Astrocyte (in vitro differentiated cells and primary cell): Measurements from ENCODE around the gene AK5.

ENCODE experiments used
- EZH2 ChIP-seq: IDR thresholded peaks from 2 replicates; pipeline ENCODE4 v1.6.1; 2012; ENCODE audit warnings: mild to moderate bottlenecking, low read length, inconsistent platforms; ENCODE audit not compliant: insufficient read depth
- TF ChIP-seq, protein P1 (sequence below): IDR thresholded peaks from 2 replicates; pipeline ENCODE4 v1.5.1; 2011; ENCODE audit warnings: low read depth, mild to moderate bottlenecking, inconsistent platforms, low read length, moderate library complexity; ENCODE audit not compliant: insufficient read depth

DNA sequence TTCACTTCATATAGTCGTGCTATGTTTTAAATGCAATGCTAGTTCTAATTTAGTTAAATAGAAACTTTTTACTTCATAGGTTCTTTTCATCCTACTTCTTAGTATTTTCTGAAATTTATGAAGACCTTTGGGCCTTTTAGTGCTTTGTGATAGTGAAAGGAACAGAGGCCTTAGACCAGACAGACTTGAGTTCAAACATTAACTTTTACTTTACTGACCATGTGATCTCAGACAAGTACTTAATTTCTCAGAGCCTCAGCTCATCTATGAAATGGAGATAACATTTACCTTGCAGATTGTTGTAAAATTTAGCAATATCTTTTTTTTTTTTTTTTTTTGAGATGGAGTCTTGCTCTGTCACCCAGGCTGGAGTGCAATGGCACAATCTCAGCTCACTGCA is 57.5 kb downstream of the AK5 start:
- TF ChIP-seq, protein P1, sequence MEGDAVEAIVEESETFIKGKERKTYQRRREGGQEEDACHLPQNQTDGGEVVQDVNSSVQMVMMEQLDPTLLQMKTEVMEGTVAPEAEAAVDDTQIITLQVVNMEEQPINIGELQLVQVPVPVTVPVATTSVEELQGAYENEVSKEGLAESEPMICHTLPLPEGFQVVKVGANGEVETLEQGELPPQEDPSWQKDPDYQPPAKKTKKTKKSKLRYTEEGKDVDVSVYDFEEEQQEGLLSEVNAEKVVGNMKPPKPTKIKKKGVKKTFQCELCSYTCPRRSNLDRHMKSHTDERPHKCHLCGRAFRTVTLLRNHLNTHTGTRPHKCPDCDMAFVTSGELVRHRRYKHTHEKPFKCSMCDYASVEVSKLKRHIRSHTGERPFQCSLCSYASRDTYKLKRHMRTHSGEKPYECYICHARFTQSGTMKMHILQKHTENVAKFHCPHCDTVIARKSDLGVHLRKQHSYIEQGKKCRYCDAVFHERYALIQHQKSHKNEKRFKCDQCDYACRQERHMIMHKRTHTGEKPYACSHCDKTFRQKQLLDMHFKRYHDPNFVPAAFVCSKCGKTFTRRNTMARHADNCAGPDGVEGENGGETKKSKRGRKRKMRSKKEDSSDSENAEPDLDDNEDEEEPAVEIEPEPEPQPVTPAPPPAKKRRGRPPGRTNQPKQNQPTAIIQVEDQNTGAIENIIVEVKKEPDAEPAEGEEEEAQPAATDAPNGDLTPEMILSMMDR = no peak
- TF ChIP-seq EZH2 = no peak
